NCI-H1048 (cell line): ENCODE measurements around the gene CBX5.
"Not testable (repeated sequence)": the region's sequence is repeated elsewhere in the genome, so short reads cannot be mapped to it uniquely, and the experiment has no call there.

ENCODE experiments used
- DNase-seq: peaks from one replicate; lab custom pipeline; 2025; lab: John Stamatoyannopoulos, UW

Gene CBX5

GRCh38 chr12:54279632-54280467, at the start of gene CBX5:
CBX5 (minus strand) TSS chr12:54280122; CDS start chr12:54257650, 22,472 bp downstream.
- peak; percentile 96 for DNase-seq

- no peak for DNase-seq
These were observed 48.8 kb upstream of the CBX5 start for GRCh38 chr12:54328595-54329337.

- not testable (repeated sequence) for DNase-seq
These were observed 45.7 kb upstream of the CBX5 start for GRCh38 chr12:54325442-54326109.

- DNase-seq, result peak; percentile 97
These were observed 44.9 kb upstream of the CBX5 start, which contains the start of gene COPZ1 for GRCh38 chr12:54324617-54325441. COPZ1 (plus strand) TSS chr12:54325131; CDS start chr12:54325164, 33 bp downstream.

GRCh38 chr12:54321363-54321762, 41.4 kb upstream of the CBX5 start:
- DNase-seq, result no peak

- DNase-seq, result not testable (repeated sequence)
These were observed 32.4 kb upstream of the CBX5 start for GRCh38 chr12:54312309-54312708.

- no peak for DNase-seq
These were observed 31.1 kb upstream of the CBX5 start for GRCh38 chr12:54311051-54311450.

- DNase-seq, result no peak
These were observed 27.2 kb upstream of the CBX5 start for GRCh38 chr12:54306925-54307741.

GRCh38 chr12:54304187-54304810, 24.4 kb upstream of the CBX5 start:
- DNase-seq, result no peak

GRCh38 chr12:54303640-54304039, 23.7 kb upstream of the CBX5 start:
- DNase-seq, result no peak

- no peak for DNase-seq
These were observed 21.6 kb upstream of the CBX5 start for GRCh38 chr12:54301428-54302048.

- no peak for DNase-seq
These were observed 21.0 kb upstream of the CBX5 start, which contains the start of gene NFE2 for GRCh38 chr12:54300732-54301427. NFE2 (minus strand) TSS chr12:54301015; CDS start chr12:54295248, 5,767 bp downstream.

- no peak for DNase-seq
These were observed 20.4 kb upstream of the CBX5 start for GRCh38 chr12:54300225-54300731.

GRCh38 chr12:54299515-54300224, 19.7 kb upstream of the CBX5 start:
- DNase-seq, result no peak

- no peak for DNase-seq
These were observed 19.0 kb upstream of the CBX5 start for GRCh38 chr12:54298904-54299303.

- no peak for DNase-seq
These were observed 16.6 kb upstream of the CBX5 start for GRCh38 chr12:54296393-54297099.

- DNase-seq, result no peak
These were observed 15.1 kb upstream of the CBX5 start for GRCh38 chr12:54294953-54295566.
